ENCODE data around the gene TFCP2.
"Not testable (repeated sequence)": the region's sequence is repeated elsewhere in the genome, so short reads cannot be mapped to it uniquely, and the experiment has no call there.

TFCP2 gene

GRCh38 chr12:51172515-51173431 is at the start of gene TFCP2:
Gene TFCP2 (minus strand): TSS chr12:51173135. CDS start chr12:51172422, 713 bp downstream.
- peak; percentile 85 to 88 for DNase-seq (ENCODE audit: low read depth in 1 of 2, low spot score in 1 of 2)

GRCh38 chr12:51222461-51222860 is 49.5 kb upstream of the TFCP2 start:
- no peak for DNase-seq (ENCODE audit: low read depth in 1 of 2, low spot score in 1 of 2)

- not testable (repeated sequence) for DNase-seq (ENCODE audit: low read depth in 1 of 2, low spot score in 1 of 2)
Observed at GRCh38 chr12:51219857-51220256, 46.9 kb upstream of the TFCP2 start.

- DNase-seq (ENCODE audit: low read depth in 1 of 2, low spot score in 1 of 2) = no peak
Observed at GRCh38 chr12:51219322-51219721, 46.4 kb upstream of the TFCP2 start.

- DNase-seq (ENCODE audit: low read depth in 1 of 2, low spot score in 1 of 2) = no peak
Observed at GRCh38 chr12:51218607-51219161, 45.7 kb upstream of the TFCP2 start.

GRCh38 chr12:51217968-51218606 is 45.2 kb upstream of the TFCP2 start, which contains the start of gene POU6F1:
Gene POU6F1 (minus strand): TSS chr12:51218062. CDS start chr12:51206836, 11,226 bp downstream.
- peak; percentile 45 to 54 for DNase-seq (ENCODE audit: low read depth in 1 of 2, low spot score in 1 of 2)

- peak; percentile 32 to 37 for DNase-seq (ENCODE audit: low read depth in 1 of 2, low spot score in 1 of 2)
Observed at GRCh38 chr12:51217133-51217967, 44.4 kb upstream of the TFCP2 start.

GRCh38 chr12:51216642-51217041 is 43.7 kb upstream of the TFCP2 start:
- no peak for DNase-seq (ENCODE audit: low read depth in 1 of 2, low spot score in 1 of 2)

- no peak for DNase-seq (ENCODE audit: low read depth in 1 of 2, low spot score in 1 of 2)
Observed at GRCh38 chr12:51214895-51215294, 42.0 kb upstream of the TFCP2 start.

GRCh38 chr12:51210690-51211395 is 37.9 kb upstream of the TFCP2 start:
- DNase-seq (ENCODE audit: low read depth in 1 of 2, low spot score in 1 of 2) = no peak

- DNase-seq (ENCODE audit: low read depth in 1 of 2, low spot score in 1 of 2) = no peak
Observed at GRCh38 chr12:51209259-51209658, 36.3 kb upstream of the TFCP2 start.

- DNase-seq (ENCODE audit: low read depth in 1 of 2, low spot score in 1 of 2) = no peak
Observed at GRCh38 chr12:51208016-51208660, 35.2 kb upstream of the TFCP2 start.

GRCh38 chr12:51205350-51205749 is 32.4 kb upstream of the TFCP2 start:
- no peak for DNase-seq (ENCODE audit: low read depth in 1 of 2, low spot score in 1 of 2)

GRCh38 chr12:51202718-51203117 is 29.8 kb upstream of the TFCP2 start:
- no peak for DNase-seq (ENCODE audit: low read depth in 1 of 2, low spot score in 1 of 2)

- DNase-seq (ENCODE audit: low read depth in 1 of 2, low spot score in 1 of 2) = no peak
Observed at GRCh38 chr12:51200806-51201205, 27.9 kb upstream of the TFCP2 start.

- no peak for DNase-seq (ENCODE audit: low read depth in 1 of 2, low spot score in 1 of 2)
Observed at GRCh38 chr12:51200156-51200555, 27.2 kb upstream of the TFCP2 start.

GRCh38 chr12:51199366-51199945 is 26.5 kb upstream of the TFCP2 start:
- DNase-seq (ENCODE audit: low read depth in 1 of 2, low spot score in 1 of 2) = no peak

- DNase-seq (ENCODE audit: low read depth in 1 of 2, low spot score in 1 of 2) = no peak
Observed at GRCh38 chr12:51198568-51199365, 25.8 kb upstream of the TFCP2 start.
